Dedifferentiated amniotic fluid mesenchymal stem cell (primary cell): ENCODE measurements around the gene PYCARD.
"Not testable (repeated sequence)": the region's sequence is repeated elsewhere in the genome, so short reads cannot be mapped to it uniquely, and the experiment has no call there.

Experiments
- DNase-seq: peaks from one replicate; pipeline ENCODE4 v3.0.0-alpha.2; 2016; ENCODE audit errors: extremely low spot score

PYCARD gene

DNA sequence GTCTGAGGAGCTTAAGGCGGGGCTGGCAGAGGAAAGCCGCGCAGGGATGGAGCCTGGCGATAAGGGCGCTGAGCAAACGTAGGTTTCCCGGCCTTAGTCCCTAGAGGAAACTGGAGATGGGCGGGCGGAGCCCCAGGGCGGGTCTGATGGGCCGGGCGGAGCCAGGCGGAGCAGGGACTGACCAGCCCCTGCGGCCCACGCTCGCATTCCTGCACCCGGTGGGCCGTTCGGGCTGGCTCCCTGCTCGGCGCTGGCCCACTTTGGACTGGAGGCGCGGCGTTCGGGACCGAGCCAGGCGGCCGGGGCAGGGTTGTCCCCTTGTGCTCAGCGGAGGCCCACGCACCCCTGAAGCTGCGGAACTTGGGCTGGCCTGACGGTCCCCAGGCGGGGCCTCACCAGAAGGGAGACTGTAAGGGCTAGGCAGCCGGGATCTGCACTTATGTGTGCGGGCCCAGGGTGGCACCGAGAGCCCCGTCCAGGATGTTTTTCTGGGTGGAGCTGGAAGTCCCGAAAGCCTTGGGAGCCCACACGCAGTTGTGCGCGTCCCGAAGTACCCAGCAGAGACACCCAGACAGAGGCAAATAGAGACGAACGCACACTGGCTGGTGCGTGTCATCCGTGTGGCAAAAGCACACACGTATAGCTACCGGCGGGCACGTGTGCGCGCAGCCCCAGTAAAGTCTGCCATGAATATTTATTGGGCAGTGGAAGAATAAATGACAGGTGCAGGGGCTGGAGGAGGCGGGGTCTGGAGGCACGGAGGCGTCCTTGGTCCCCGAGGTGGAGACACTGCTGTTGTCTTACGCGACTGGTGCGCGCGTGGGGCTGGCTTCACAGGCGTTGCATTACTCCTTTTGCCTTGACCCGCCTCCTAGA lies 13.0 kb upstream of the PYCARD start:
- peak; percentile 33 for DNase-seq

GRCh38 chr16:31214708-31215286 lies 12.2 kb upstream of the PYCARD start:
- no peak for DNase-seq

- no peak for DNase-seq
Measured at GRCh38 chr16:31213877-31214707, 11.5 kb upstream of the PYCARD start, which contains the start of gene TRIM72. TRIM72 (plus strand) TSS chr16:31214119; CDS start chr16:31214739, 620 bp downstream.

DNA sequence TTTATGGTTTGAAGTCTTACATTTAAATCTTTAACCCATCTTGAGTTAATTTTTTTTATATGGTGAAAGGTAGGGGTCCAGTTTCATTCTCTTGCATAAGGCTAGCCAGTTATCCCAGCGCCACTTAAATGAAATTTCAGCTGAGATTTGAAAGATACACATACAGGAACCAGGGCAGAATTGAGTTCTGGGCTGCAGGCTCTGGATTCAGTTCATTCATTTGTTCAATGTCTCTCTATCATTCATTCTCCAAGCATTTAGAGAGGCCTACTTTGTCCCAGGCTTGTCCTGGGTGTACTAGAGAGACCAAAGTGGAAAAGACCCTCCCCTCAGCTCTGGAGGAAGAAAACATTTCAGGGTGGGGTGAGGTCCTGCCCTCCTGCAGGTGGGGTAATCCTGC lies 10.8 kb upstream of the PYCARD start:
- DNase-seq: no peak

GRCh38 chr16:31206776-31207175 lies 4.2 kb upstream of the PYCARD start:
- DNase-seq: no peak

- no peak for DNase-seq
Measured at GRCh38 chr16:31204871-31205666, 2.5 kb upstream of the PYCARD start.

GRCh38 chr16:31201582-31202413 lies 762 bp downstream of the PYCARD start:
- DNase-seq: no peak

GRCh38 chr16:31200821-31201568 lies 1.6 kb downstream of the PYCARD start:
- DNase-seq: no peak

DNA sequence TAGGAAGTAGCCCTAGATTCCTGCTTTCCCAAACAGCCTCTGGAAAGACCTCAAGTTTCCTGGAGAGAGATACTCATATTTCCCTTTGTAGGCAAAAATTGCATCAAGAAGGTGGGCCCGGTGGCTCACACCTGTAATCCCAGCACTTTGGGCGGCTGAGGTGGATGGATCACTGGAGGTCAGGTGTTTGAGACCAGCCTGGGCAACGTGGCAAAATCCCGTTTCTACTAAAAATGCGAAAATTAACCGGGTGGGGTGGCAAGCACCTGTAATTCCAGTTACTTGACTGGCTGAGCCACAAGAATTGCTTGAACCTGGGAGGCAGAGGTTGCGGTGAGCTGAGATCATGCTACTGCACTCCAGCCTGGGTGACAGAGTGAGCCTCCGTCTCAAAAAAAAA lies 2.4 kb downstream of the PYCARD start:
- not testable (repeated sequence) for DNase-seq

- no peak for DNase-seq
Measured at GRCh38 chr16:31199430-31200041, 3.0 kb downstream of the PYCARD start.

DNA sequence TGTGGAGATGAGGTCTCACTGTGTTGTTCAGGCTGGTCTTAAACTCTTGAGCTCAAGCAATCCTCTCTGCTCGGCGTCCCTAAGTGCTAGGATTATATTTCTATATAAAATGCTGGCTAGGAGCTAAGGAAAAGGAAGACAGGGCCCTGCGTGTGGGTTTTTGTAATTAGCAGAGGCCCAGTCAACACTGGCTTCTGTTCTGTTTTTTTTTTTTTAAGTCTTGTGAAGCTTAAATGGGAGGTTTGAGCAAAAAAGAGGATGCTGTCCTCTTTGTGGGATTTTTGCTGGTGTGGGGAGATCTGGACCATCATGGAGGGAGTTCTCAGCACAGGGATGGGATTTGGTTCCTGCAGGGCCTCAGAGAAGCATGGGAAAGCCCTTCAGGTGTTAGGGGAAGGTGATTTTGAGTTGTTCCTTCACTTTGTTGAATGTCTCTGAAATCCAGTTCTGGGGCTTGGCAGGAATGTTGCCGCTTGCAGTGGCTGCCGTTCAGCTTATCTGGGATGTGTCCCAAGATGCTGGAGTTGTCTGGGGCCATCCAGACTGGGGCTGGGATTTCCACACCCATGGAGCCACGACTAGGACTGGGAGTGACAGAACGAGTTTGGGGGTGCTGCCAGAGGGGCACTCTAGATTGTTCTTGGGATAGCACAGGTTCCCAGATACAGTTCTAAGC lies 4.2 kb downstream of the PYCARD start:
- DNase-seq: no peak

GRCh38 chr16:31196324-31197088 lies 6.1 kb downstream of the PYCARD start:
- DNase-seq: no peak

DNA sequence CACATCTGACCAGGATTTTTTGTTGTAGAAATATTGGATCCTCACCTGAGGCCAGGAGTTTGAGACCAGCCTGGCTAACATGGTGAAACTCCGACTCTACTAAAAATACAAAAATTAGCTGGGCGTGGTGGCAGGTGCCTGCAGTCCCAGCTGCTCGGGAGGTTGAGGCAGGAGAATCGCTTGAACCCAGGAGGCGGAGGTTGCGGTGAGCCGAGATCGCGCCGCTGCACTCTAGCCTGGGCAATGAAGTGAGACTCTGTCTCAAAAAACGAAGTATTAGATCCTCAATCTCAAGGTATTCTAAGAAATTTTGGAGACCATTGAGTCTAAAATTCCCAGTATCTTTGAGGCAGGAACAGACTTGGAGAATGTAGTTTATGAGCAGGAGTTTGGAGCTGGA lies 6.7 kb downstream of the PYCARD start:
- not testable (repeated sequence) for DNase-seq

- DNase-seq: no peak
Measured at GRCh38 chr16:31194898-31195297, 7.7 kb downstream of the PYCARD start.

- no peak for DNase-seq
Measured at GRCh38 chr16:31193874-31194273, 8.7 kb downstream of the PYCARD start.

DNA sequence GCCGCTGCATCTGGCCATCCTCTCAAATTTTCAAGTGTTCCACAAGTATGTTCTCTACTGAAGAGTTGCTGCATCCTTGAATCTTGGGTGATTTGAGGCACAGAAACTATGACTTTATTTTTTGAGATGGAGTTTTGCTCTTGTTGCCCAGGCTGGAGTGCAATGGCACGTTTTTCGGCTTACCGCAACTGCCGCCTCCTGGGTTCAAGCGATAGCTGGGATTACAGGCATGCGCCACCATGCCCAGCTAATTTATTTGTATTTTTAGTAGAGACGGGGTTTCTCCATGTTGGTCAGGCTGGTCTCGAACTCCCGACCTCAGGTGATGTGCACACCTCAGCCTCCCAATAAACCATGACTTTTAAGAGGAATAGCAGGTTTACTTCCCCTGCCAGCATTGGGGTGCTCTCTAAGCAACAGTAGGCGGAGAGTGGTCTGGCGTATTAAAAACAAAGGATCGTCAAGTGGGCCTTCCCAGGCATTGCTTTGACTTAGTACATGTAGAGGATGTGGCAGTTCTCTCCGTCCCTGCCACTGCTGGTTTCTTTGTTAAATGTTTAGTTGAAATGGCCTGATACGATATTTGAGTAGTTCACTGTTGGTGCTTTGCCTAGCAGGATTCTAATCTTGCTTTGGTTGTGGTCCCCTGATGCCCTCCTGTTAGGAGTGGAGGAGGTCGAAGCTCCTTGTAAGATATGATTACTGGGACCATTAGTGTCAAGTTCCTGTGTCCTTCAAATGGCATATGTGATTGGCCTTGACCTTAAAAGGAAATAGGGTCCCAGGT lies 9.5 kb downstream of the PYCARD start:
- DNase-seq: no peak

DNA sequence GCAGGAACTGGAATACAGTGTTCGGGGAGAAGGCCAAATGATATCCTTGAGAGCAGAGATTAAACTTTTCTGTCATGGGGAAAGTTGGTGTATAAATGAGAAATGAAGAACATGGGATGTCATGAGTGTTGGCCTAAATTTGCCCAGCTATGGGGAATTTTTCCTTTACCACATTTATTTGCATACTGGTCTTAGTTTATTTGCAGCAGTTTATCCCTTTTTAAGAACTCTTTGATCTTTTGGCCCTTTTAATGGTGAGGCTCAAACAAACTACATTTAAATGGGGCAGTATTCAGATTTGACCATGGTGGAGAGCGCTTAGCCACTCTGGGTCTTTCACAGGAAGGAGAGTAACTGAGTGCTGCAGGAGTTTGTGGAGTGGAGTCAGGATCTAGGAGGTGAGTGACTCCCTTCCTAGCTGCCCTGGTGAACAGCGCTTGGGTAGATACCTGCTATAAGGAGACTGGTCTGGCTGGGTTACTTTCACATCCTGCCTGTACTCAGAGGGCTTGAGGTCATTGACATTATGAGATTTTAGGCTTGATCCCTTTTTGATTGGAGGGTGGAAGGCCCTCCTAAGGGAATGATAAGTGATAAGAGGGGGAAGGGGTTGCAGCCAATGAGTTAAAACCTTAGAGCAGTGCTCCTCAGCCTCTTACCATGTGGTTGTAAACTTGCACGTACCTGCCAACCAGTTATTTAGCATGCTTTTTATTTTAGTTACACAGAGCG lies 10.7 kb downstream of the PYCARD start:
- no peak for DNase-seq
